HG03045 (cell line): ENCODE data around the gene TMEM186.
"Not testable (repeated sequence)": the region's sequence is repeated elsewhere in the genome, so short reads cannot be mapped to it uniquely, and the experiment has no call there.

ENCODE experiments used
- ATAC-seq: cut with Tn5 transposase; IDR thresholded peaks from one replicate; pipeline ENCODE4 v1.9.1; 2021; ENCODE audit warnings: mild to moderate bottlenecking, moderate library complexity; ENCODE audit not compliant: unreplicated experiment

TMEM186 gene

DNA sequence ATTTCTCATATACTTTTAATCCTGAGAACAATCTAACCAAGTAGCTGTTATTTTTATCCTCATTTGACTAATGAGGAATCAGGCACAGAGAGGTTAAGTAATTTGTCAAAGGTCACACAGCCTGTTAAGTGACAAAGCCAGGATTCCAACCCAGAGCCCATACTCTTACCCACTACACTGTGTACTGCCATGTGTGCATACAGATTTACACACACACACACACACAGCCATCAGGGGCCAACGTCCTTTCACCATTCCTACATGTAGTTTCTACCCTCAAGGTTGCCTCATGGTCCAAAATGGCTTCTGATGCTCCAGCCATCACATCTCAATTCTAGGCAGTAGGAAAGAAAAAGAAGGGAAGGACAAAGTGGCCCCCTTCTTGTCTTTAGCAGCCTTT, 22.1 kb downstream of the TMEM186 start:
- ATAC-seq, result no peak

- ATAC-seq, result no peak
Measured at GRCh38 chr16:8774208-8774607, 23.2 kb downstream of the TMEM186 start.

DNA sequence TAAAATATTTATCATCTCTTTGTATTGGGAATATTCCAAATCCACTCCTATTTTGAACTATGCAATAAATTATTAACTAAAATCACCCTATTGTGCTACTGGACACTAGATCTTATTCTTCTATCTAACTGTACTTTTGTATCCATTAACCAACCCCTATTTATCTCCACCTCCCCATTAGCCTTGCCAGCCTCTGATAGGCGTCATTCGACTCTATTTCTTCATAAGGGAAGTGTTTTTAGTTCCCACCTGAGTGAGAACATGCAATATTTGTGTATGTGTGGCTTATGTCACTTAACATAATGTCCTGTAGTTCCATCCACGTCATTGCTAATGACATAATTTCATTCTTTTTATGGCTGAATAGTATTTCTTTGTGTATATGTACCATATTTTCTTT, 23.9 kb downstream of the TMEM186 start:
- no peak for ATAC-seq

GRCh38 chr16:8768692-8769091, 28.7 kb downstream of the TMEM186 start:
- ATAC-seq, result no peak

- ATAC-seq, result no peak
Measured at GRCh38 chr16:8768283-8768682, 29.2 kb downstream of the TMEM186 start.

DNA sequence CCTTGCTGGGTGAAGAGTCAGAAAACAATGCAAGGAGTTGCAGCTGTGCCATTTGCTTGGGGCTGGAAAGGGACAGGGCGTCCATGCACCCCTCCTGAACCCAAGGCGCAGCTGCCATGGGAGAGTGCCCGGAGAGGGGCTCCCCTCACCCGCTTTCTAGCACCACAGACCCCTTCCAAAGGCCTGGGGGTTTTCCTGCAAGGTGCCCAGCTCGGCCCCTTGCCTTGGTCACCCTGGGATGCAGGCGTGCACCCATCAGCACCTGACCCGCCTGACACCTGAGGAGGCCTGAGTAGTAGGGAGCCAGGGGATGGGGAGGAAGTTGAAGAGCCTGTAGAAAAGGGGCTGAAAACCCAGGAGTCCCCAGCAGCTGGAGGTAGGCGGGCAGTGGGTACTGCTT, 30.3 kb downstream of the TMEM186 start:
- no peak for ATAC-seq

DNA sequence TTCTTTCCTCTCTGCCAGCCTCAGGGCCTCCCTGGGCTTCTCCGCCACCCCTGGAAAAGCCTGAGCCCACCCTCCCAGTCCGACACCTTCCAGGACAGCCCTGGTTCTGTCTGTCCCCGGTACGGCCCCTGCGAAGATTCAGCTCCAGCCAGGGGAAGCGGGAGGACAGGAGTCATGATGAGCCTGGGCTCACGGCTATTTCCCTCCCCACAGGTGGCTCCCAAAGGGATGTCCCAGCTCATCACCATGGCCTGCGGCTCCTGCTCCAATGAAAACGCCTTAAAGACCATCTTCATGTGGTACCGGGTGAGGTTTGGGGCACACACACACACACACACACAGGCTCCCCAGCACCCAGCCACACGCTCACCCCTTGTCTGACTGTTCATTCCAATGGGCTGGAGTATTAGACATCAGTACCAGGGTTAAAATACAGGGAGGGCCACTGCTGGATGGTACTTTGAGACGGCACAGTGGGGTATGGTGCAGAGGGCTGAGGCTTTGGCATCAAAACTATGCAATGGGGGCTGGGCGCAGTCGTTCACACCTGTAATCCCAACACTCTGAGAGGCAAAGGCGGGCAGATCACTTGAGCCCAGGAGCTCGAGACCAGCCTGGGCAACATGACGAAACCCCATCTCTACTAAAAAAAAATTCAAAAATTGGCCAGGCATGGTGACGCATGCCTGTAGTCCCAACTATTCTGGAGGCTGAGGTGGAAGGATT, 32.8 kb downstream of the TMEM186 start:
- no peak for ATAC-seq

- ATAC-seq, result no peak
Measured at GRCh38 chr16:8763899-8764298, 33.5 kb downstream of the TMEM186 start.

- ATAC-seq, result no peak
Measured at GRCh38 chr16:8763083-8763482, 34.4 kb downstream of the TMEM186 start.

DNA sequence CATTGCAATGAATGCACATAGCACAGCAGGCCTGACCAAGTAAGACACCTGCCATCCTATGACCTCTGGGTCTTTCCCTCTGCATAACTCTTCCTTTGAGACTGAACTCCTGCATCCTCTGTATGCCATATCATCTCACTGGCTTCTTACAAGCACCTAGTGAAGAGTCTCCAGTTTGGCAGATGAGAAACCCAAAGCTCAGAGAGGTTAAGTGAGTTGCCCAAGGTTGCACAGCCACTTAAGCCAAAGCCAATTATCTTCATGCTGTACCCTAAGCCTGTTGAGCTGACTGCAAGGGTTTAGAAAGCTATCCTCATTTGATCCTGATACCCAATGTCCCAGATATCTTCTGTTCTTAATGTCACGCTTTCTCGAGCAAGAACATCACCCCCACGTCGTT, 35.2 kb downstream of the TMEM186 start:
- ATAC-seq, result no peak

DNA sequence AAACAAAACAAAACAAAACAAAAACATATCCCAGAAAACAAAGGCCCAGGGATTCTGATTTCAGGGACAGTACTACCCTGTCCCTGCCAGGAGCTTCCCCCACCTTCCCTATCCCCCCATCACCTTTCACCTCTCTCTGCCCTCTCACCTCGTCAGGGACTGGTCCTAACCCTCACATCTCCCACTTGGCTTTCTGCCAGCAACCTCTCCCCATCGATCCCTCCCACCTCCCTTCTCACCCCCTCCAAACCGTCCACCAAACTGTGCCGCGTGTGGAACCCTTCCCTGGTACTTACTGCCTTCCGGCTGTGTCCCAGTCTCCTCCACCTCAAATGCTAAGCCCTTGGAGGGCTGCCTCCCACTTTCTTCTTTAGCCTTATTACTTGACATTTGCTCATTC, 36.4 kb downstream of the TMEM186 start:
- ATAC-seq, result no peak

GRCh38 chr16:8760021-8760420, 37.4 kb downstream of the TMEM186 start:
- no peak for ATAC-seq

GRCh38 chr16:8758022-8758421, 39.4 kb downstream of the TMEM186 start:
- ATAC-seq, result no peak

- no peak for ATAC-seq
Measured at GRCh38 chr16:8756755-8757154, 40.7 kb downstream of the TMEM186 start.

GRCh38 chr16:8753416-8754054, 43.9 kb downstream of the TMEM186 start:
- no peak for ATAC-seq

DNA sequence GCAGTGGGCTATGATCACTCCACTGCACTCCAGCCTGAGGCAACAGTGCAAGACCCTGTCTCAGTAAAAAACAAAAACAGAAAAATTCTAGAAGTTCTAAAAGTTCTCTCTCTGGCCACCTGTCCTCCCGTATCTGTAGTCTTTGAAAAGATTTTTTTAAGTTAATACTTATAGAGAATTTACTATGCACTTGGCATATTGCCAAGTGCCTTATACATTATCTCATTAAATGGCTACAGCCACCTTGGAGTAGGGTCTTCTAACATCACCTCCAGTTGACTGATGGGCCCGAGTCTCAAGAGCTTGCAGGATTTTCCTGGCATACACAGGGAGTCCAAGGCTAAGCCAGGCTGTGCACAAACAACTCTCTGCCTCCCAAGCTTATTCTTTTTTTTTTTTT, 44.7 kb downstream of the TMEM186 start:
- ATAC-seq, result no peak

DNA sequence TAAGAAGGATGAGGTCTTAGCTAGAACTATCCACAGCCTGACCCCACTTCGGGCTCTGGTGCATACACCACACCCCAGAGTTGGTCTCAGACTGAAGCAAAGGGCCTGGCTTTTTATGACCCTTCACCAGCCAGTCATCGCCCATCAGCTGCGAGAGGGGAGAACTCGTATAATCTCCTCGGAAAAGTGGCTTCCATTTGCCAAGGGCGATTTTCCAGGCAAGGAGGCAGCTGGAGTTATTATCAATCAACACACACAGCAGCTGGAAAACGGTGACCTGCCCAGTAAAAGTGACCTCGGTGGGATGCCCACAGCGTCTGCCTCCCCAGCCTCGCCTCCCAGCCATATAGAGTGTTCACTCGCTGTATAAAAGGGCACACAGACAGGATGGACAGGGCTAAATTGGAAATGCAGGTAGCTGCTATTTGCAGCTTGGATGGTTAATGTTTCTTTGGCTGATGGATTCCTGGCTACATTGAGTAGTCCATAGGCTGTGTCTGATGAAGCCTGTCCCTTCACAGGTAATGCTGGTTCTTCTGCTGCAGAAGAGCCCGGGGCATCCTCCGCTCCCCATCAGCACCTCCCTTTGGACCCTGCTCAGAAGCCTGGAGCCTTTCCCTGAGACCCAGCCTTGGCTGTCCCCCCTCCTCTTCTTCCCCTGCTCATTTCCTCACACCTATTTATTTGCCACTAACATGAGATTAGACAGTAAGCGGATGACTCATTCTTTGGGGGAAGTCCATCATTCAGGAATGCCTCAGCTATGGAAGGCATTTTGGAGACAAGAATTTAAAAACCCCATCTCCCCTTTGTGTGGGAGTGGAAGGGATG, 45.7 kb downstream of the TMEM186 start:
- no peak for ATAC-seq

DNA sequence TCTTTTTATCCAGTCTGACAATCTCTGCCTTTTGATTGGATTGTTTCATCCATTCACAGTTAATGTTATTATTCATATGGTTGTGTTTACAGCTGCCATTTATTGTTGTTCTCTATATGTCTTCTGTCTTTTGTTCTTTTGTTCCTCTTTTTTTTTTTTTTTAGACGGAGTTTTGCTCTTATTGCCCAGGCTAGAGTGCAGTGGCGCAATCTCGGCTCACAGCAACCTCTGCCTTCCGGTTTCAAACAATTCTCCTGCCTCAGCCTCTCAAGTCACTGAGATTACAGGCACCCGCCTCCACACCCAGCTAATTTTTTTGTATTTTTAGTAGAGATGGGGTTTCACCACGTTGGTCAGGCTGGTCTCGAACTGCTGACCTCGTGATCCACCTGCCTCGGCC, 48.5 kb downstream of the TMEM186 start:
- not testable (repeated sequence) for ATAC-seq
